GM13976 (cell line): ENCODE results near the gene NFATC3.

Experiments
- DNase-seq: peaks from one replicate; pipeline ENCODE4 v3.0.0; 2012; ENCODE audit warnings: low spot score
- CTCF ChIP-seq: IDR thresholded peaks from 2 replicates; pipeline ENCODE4 v1.5.1; 2012; ENCODE audit warnings: borderline replicate concordance, mild to moderate bottlenecking; ENCODE audit not compliant: insufficient read depth; ENCODE audit errors: extremely low read depth, missing control alignments, control extremely low read depth
- in situ Hi-C: fragments of 300-500 bp; cut with MboI; formaldehyde crosslinking; loops from one replicate; pipeline ENCODE4 v1.12.0; 2022; ENCODE audit warnings: low sequenced_read_pairs, mixed read lengths, inconsistent platforms; ENCODE audit not compliant: unreplicated experiment

Gene NFATC3

GRCh38 chr16:68231384-68232136, 146.4 kb downstream of the NFATC3 start:
- in situ Hi-C loops: no loop called here
- no peak for TF ChIP-seq CTCF

GRCh38 chr16:68232335-68232734, 147.2 kb downstream of the NFATC3 start:
- DNase-seq: no peak
- TF ChIP-seq CTCF: no peak
- in situ Hi-C loops: no loop called here

More at GRCh38 chr16:68231384-68232136, 146.4 kb downstream of the NFATC3 start:
- DNase-seq: no peak

- DNase-seq: no peak
- no peak for TF ChIP-seq CTCF
- in situ Hi-C loops: no loop called here
These were observed 148.1 kb downstream of the NFATC3 start for GRCh38 chr16:68233085-68233834.

- TF ChIP-seq CTCF: no peak
- DNase-seq: no peak
- in situ Hi-C loops: no loop called here
These were observed 148.6 kb downstream of the NFATC3 start for GRCh38 chr16:68233835-68234187.

- in situ Hi-C loops: no loop called here
- TF ChIP-seq CTCF: no peak
- DNase-seq: no peak
These were observed 149.3 kb downstream of the NFATC3 start for GRCh38 chr16:68234188-68235107.

- no peak for TF ChIP-seq CTCF
- in situ Hi-C loops: no loop called here
- DNase-seq: no peak
These were observed 150.1 kb downstream of the NFATC3 start for GRCh38 chr16:68235108-68235886.
